Hepatocyte (in vitro differentiated cells): ENCODE results near the gene NOS1. TPM values are rescaled to one million over a fixed set of nuclear protein-coding genes. Genes with fewer than 3 reads are reported as not detected.

Experiments
- DNase-seq: peaks from one replicate; pipeline ENCODE4 v3.0.0-alpha.2; 2016; ENCODE audit warnings: low spot score
- H2AFZ ChIP-seq: fragments of 200-600 bp; sonication (generic); 2 replicates; pipeline ENCODE4 v1.6.0; 2016; ENCODE audit warnings: antibody characterized with exemption, mild to moderate bottlenecking
- H3K27ac ChIP-seq: fragments of 200-600 bp; sonication (generic); 2 replicates; pipeline ENCODE4 v1.5.1; 2016; ENCODE audit warnings: mild to moderate bottlenecking
- H3K27me3 ChIP-seq: fragments of 200-600 bp; sonication (generic); 2 replicates; pipeline ENCODE4 v1.6.1; 2016
- H3K36me3 ChIP-seq: fragments of 200-600 bp; sonication (generic); replicated peaks from 2 replicates; pipeline ENCODE4 v1.5.1; 2016; ENCODE audit warnings: low read depth; ENCODE audit not compliant: insufficient read depth
- H3K4me1 ChIP-seq: fragments of 200-600 bp; sonication (generic); 2 replicates; pipeline ENCODE4 v1.5.1; 2016; ENCODE audit warnings: mild to moderate bottlenecking, moderate library complexity; ENCODE audit not compliant: insufficient read depth
- H3K4me2 ChIP-seq: fragments of 200-600 bp; sonication (generic); 2 replicates; pipeline ENCODE4 v1.6.0; 2016
- H3K4me3 ChIP-seq: fragments of 200-600 bp; sonication (generic); 2 replicates; pipeline ENCODE4 v1.5.1; 2016; ENCODE audit warnings: mild to moderate bottlenecking
- H3K79me2 ChIP-seq: fragments of 200-600 bp; sonication (generic); 2 replicates; pipeline ENCODE4 v1.6.0; 2017; ENCODE audit warnings: mild to moderate bottlenecking
- H3K9me2 ChIP-seq: fragments of 200-600 bp; sonication (generic); replicated peaks from 2 replicates; pipeline ENCODE4 v1.6.0; 2017; ENCODE audit warnings: mild to moderate bottlenecking; ENCODE audit not compliant: insufficient read depth
- H3K9me3 ChIP-seq: fragments of 200-600 bp; sonication (generic); 2 replicates; pipeline ENCODE4 v1.5.1; 2016; ENCODE audit warnings: low read depth, mild to moderate bottlenecking
- H4K20me1 ChIP-seq: fragments of 200-600 bp; sonication (generic); 2 replicates; pipeline ENCODE4 v1.6.0; 2016; ENCODE audit warnings: mild to moderate bottlenecking; ENCODE audit not compliant: insufficient read depth, poor library complexity, severe bottlenecking
- EZH2 ChIP-seq: fragments of 200-600 bp; sonication (generic); IDR thresholded peaks from 2 replicates; pipeline ENCODE4 v1.6.1; 2016; ENCODE audit warnings: antibody characterized with exemption, mild to moderate bottlenecking, borderline replicate concordance
- EZH2phosphoT487 ChIP-seq: fragments of 200-600 bp; sonication (generic); IDR thresholded peaks from one replicate; pipeline ENCODE4 v1.6.1; 2018; ENCODE audit warnings: antibody characterized with exemption, mild to moderate bottlenecking, low read depth, moderate library complexity; ENCODE audit not compliant: unreplicated experiment, severe bottlenecking
- WGBS: methylation state at CpG from one replicate; pipeline ENCODE4 v1.1.6; 2016; ENCODE audit warnings: low lambda C conversion rate; ENCODE audit errors: missing lambda C conversion rate; 5-methylcytosine and 5-hydroxymethylcytosine counted together
- polyA plus RNA-seq: library from polyadenylated mRNA; unstranded; fragments of >200 nt; fragmentation: Nextera tagmentation; extraction: Ambion mirVana; gene quantifications from 2 replicates; pipeline ENCODE4 v1.2.1, GENCODE V29; 2016
- total RNA-seq: library from RNA; depleted of rRNA; stranded (reverse); fragments of >200 nt; gene quantifications from 2 replicates; pipeline ENCODE4 v1.2.3, GENCODE V29; 2014
- TF ChIP-seq, protein P1 (sequence below): fragments of 200-600 bp; sonication (generic); IDR thresholded peaks from 2 replicates; pipeline ENCODE4 v1.5.1; 2016; ENCODE audit warnings: antibody characterized with exemption, mild to moderate bottlenecking; ENCODE audit not compliant: poor library complexity

The NOS1 gene
- total and polyA plus RNA-seq, 2 experiments from 2014 or later = not detected

DNA sequence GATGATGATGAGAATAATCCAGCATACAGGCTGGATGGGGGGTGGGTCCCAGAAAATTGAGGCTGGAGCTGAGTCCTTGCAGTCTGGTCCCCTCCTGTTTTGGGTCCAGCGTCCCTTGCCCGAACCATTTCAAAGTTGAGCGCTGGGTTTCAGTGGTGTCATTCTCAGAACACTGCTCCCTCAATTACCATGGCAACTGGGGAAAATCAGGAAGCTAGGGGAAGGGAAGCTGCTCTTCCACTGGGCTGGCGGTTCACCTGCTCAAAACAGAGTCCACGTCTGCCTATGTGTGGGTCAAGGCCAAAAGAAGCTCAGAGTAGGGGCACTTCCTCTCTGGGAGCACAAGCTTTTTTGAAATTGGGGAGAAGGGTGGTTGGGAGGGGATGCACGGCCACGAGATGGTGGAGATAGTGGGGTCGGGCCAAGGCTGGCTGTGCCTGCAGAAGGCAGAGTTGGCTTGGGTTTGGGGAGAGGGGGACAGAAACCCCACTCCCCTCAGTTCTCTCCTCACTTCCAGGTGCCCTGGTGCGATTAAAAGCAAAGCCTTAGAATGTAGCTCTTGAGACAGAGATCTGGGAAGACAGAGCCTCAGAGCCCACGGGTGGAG, 1.7 kb upstream of the NOS1 start:
- DNase-seq = no peak
- no peaks in the 10 kb centered on the region for H3K79me2 ChIP-seq
- no peak overlapping the region for H3K4me3 ChIP-seq
- H3K4me1 ChIP-seq = no peaks in the 10 kb centered on the region
- no peaks in the 10 kb centered on the region for H4K20me1 ChIP-seq
- WGBS = 61% methylated on average over 10 of the region's 10 CpGs
- no peak overlapping the region for H2AFZ ChIP-seq
- no peak overlapping the region for H3K4me2 ChIP-seq
- no peaks in the 10 kb centered on the region for H3K9me2 ChIP-seq
- H3K36me3 ChIP-seq = no peaks in the 10 kb centered on the region
- no peak overlapping the region for H3K27ac ChIP-seq
- H3K27me3 ChIP-seq = peaks cover 83% of the 10 kb centered on the region
- H3K9me3 ChIP-seq = no peaks in the 10 kb centered on the region
- TF ChIP-seq, protein P1, sequence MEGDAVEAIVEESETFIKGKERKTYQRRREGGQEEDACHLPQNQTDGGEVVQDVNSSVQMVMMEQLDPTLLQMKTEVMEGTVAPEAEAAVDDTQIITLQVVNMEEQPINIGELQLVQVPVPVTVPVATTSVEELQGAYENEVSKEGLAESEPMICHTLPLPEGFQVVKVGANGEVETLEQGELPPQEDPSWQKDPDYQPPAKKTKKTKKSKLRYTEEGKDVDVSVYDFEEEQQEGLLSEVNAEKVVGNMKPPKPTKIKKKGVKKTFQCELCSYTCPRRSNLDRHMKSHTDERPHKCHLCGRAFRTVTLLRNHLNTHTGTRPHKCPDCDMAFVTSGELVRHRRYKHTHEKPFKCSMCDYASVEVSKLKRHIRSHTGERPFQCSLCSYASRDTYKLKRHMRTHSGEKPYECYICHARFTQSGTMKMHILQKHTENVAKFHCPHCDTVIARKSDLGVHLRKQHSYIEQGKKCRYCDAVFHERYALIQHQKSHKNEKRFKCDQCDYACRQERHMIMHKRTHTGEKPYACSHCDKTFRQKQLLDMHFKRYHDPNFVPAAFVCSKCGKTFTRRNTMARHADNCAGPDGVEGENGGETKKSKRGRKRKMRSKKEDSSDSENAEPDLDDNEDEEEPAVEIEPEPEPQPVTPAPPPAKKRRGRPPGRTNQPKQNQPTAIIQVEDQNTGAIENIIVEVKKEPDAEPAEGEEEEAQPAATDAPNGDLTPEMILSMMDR = no peak
- no peak for TF ChIP-seq EZH2phosphoT487
- TF ChIP-seq EZH2 = no peak

- TF ChIP-seq EZH2 (no peak), EZH2phosphoT487 (no peak)
- TF ChIP-seq, protein P1 = no peak
- Histone ChIP-seq H3K4me1 (no peaks in the 10 kb centered on the region), H3K36me3 (no peaks in the 10 kb centered on the region), H3K27ac (no peak overlapping the region), H2AFZ (no peak overlapping the region), H3K4me2 (no peak overlapping the region), H3K79me2 (no peaks in the 10 kb centered on the region), H3K9me2 (no peaks in the 10 kb centered on the region), H3K9me3 (no peaks in the 10 kb centered on the region), H3K27me3 (peaks cover 90% of the 10 kb centered on the region), H3K4me3 (no peak overlapping the region), H4K20me1 (no peaks in the 10 kb centered on the region)
- no peak for DNase-seq
- WGBS = 82% methylated on average over 12 of the region's 12 CpGs
Observed at GRCh38 chr12:117362391-117362790, 965 bp upstream of the NOS1 start.

DNA sequence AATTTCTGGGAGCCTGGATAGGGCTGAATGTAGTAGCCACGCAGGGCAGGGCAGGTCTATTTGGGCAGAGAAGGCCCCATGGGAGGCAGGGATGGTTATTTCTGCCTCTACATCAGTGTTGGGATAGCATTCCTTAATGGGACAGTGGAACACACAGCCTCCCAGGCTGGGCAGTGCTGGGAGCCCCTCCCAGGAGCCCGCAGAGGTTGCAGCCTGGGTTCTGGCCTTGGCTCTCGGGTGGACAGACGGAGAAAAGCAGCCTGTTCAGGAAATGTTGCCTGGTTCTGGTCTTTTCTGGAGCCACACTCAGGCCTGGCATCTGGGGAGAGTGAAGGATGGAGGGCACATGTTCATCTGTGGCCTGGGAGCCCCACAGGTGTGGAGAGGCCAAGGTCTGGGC, 479 bp upstream of the NOS1 start:
- no peaks in the 10 kb centered on the region for H3K36me3 ChIP-seq
- no peak overlapping the region for H3K27ac ChIP-seq
- no peak overlapping the region for H3K4me2 ChIP-seq
- H3K27me3 ChIP-seq = peaks cover 95% of the 10 kb centered on the region
- DNase-seq = no peak
- no peak overlapping the region for H3K4me3 ChIP-seq
- H3K79me2 ChIP-seq = no peaks in the 10 kb centered on the region
- H3K4me1 ChIP-seq = no peaks in the 10 kb centered on the region
- TF ChIP-seq EZH2phosphoT487 (no peak), EZH2 (no peak)
- TF ChIP-seq, protein P1 = no peak
- H3K9me2 ChIP-seq = no peaks in the 10 kb centered on the region
- no peaks in the 10 kb centered on the region for H4K20me1 ChIP-seq
- 70% methylated on average over 4 of the region's 4 CpGs for WGBS
- no peaks in the 10 kb centered on the region for H3K9me3 ChIP-seq
- no peak overlapping the region for H2AFZ ChIP-seq
